B cell (primary cell): ENCODE data around the gene CPNE4. TPM values are rescaled to one million over a fixed set of nuclear protein-coding genes. Genes with fewer than 3 reads are reported as not detected.

ENCODE experiments used
- ATAC-seq: fragments of 200-7000 bp; cut with Tn5 transposase; one replicate; pipeline ENCODE4 v1.10.0; 2021; ENCODE audit warnings: low read depth, mild to moderate bottlenecking, moderate number of reproducible peaks, moderate library complexity
- CTCF ChIA-PET: fragments of 350-600 bp; sonication (Branson Sonifier 250); formaldehyde crosslinking; loops from one replicate; lab custom pipeline; 2021; ENCODE audit warnings: antibody characterized with exemption, inconsistent platforms; lab: Charles Lee
- POLR2A ChIA-PET: fragments of 350-600 bp; sonication (Branson Sonifier 250); formaldehyde crosslinking; loops from one replicate; lab custom pipeline; 2021; ENCODE audit warnings: antibody characterized with exemption; lab: Charles Lee
- DNase-seq: peaks from one replicate; pipeline ENCODE4 v3.0.0; 2013
- H2AFZ ChIP-seq: 2 replicates; pipeline ENCODE4 v1.6.1; 2012; ENCODE audit warnings: mild to moderate bottlenecking, low read depth, low read length; ENCODE audit not compliant: insufficient read depth, poor library complexity, severe bottlenecking
- H3K27ac ChIP-seq, 2 donors: 1 replicate in 1 of 2; 2 replicates in 1 of 2; pipeline ENCODE4 v1.5.1; 2012 to 2013; ENCODE audit warnings: low read length in 2 of 2, mild to moderate bottlenecking in 2 of 2, moderate library complexity in 1 of 2
- H3K27me3 ChIP-seq, 4 experiments: fragments of 200-600 bp in 1 of 4; sonication (generic) in 1 of 4; replicated peaks in 1 of 4; 1 replicate in 2 of 4; 2 replicates in 2 of 4; pipeline versions ENCODE4 v1.6.1 to v1.7.0; 2013 to 2016; ENCODE audit warnings: low read length in 3 of 4, mild to moderate bottlenecking in 2 of 4, mixed read lengths in 1 of 4, moderate library complexity in 1 of 4; ENCODE audit not compliant: insufficient read depth in 4 of 4, control insufficient read depth in 3 of 4; ENCODE audit errors: control extremely low read depth in 1 of 4
- H3K36me3 ChIP-seq, 2 experiments: replicated peaks in 1 of 2; 1 replicate in 1 of 2; 2 replicates in 1 of 2; pipeline versions ENCODE4 v1.6.1 to v1.7.1; 2013; ENCODE audit warnings: low read length in 1 of 2; ENCODE audit not compliant: insufficient read depth in 2 of 2, control insufficient read depth in 1 of 2; ENCODE audit errors: control extremely low read depth in 1 of 2, extremely low read depth in 1 of 2
- H3K4me1 ChIP-seq, 2 donors: fragments of 200-600 bp in 1 of 2; sonication (generic) in 1 of 2; 1 replicate in 1 of 2; 2 replicates in 1 of 2; pipeline versions ENCODE4 v1.5.1 to v1.6.1; 2013 to 2017; ENCODE audit warnings: low read length in 2 of 2; ENCODE audit not compliant: control insufficient read depth in 2 of 2, insufficient read depth in 2 of 2
- H3K4me2 ChIP-seq: replicated peaks from 2 replicates; pipeline ENCODE3; 2012; ENCODE audit warnings: mild to moderate bottlenecking, low read depth, low read length; ENCODE audit not compliant: poor library complexity, severe bottlenecking
- H3K4me3 ChIP-seq, 5 experiments: fragments of 200-600 bp in 1 of 5; sonication (generic) in 1 of 5; 1 replicate in 3 of 5; 2 replicates in 2 of 5; pipeline versions ENCODE4 v1.5.1 to v1.7.0; 2011 to 2016; ENCODE audit warnings: low read length in 4 of 5, mild to moderate bottlenecking in 4 of 5, low read depth in 2 of 5, control low read depth in 1 of 5, moderate library complexity in 1 of 5; ENCODE audit not compliant: insufficient read depth in 1 of 5; ENCODE audit errors: control extremely low read depth in 1 of 5, extremely low read depth in 1 of 5
- H3K79me2 ChIP-seq: fragments of 200-600 bp; sonication (generic); one replicate; pipeline ENCODE4 v1.6.0; 2016; ENCODE audit warnings: low read length; ENCODE audit not compliant: control insufficient read depth, insufficient read depth
- H3K9ac ChIP-seq: fragments of 200-600 bp; sonication (generic); 2 replicates; pipeline ENCODE4 v1.6.1; 2017; ENCODE audit warnings: mild to moderate bottlenecking, low read length, moderate library complexity
- H3K9me3 ChIP-seq, 3 donors: one replicate each; pipeline versions ENCODE4 v1.6.1 to v1.7.1; 2013; ENCODE audit warnings: low read length in 2 of 3; ENCODE audit not compliant: control insufficient read depth in 2 of 3, insufficient read depth in 1 of 3; ENCODE audit errors: control extremely low read depth in 1 of 3
- H4K20me1 ChIP-seq: 2 replicates; pipeline ENCODE4 v1.6.0; 2012; ENCODE audit warnings: mild to moderate bottlenecking, low read length; ENCODE audit not compliant: insufficient read depth, control insufficient read depth, poor library complexity, severe bottlenecking
- H3K27ac Mint-ChIP-seq: one replicate; pipeline ENCODE4 v1.8.0; 2021; ENCODE audit warnings: mixed read lengths
- H3K27me3 Mint-ChIP-seq: one replicate; pipeline ENCODE4 v1.8.0; 2021; ENCODE audit warnings: mixed read lengths
- H3K4me1 Mint-ChIP-seq: one replicate; pipeline ENCODE4 v1.8.0; 2021; ENCODE audit warnings: mixed read lengths
- H3K4me3 Mint-ChIP-seq: one replicate; pipeline ENCODE4 v1.8.0; 2021; ENCODE audit warnings: mixed read lengths
- H3K9me3 Mint-ChIP-seq: one replicate; pipeline ENCODE4 v1.8.0; 2022; ENCODE audit warnings: mixed read lengths; ENCODE audit not compliant: insufficient read depth
- EZH2 ChIP-seq: IDR thresholded peaks from 2 replicates; pipeline ENCODE4 v1.6.1; 2012; ENCODE audit warnings: borderline replicate concordance, low read depth, mild to moderate bottlenecking, moderate library complexity, low read length; ENCODE audit not compliant: insufficient read depth, poor library complexity, severe bottlenecking
- WGBS: methylation state at CpG from one replicate; pipeline ENCODE4 v1.1.5; 2013; ENCODE audit warnings: missing lambda C conversion rate; ENCODE audit not compliant: insufficient coverage; 5-methylcytosine and 5-hydroxymethylcytosine counted together
- intact Hi-C: fragments of 100-400 bp; cut with micrococcal nuclease; formaldehyde crosslinking; loops from one replicate; pipeline ENCODE4 v1.10.0; 2022
- polyA plus RNA-seq: library from polyadenylated mRNA; depleted of rRNA; stranded (reverse); fragments of >200 nt; gene quantifications from 2 replicates; pipeline ENCODE4 v1.2.3, GENCODE V29; 2012
- total RNA-seq, 2 donors: library from RNA; stranded (reverse); fragments of 120-200 nt in 1 of 2; gene quantifications; 1 replicate in 1 of 2; 2 replicates in 1 of 2; pipeline versions ENCODE4 v1.2.3 to v1.2.4, GENCODE V29; 2013 to 2022
- TF ChIP-seq, protein P1 (sequence below): fragments of 200-600 bp; IDR thresholded peaks from one replicate; pipeline ENCODE4 v1.8.0; 2022; ENCODE audit warnings: antibody characterized with exemption, mild to moderate bottlenecking

CPNE4 gene
- total and polyA plus RNA-seq, 2 donors (not counting 1 experiment from before 2014, with no cell fraction given) = not detected

DNA sequence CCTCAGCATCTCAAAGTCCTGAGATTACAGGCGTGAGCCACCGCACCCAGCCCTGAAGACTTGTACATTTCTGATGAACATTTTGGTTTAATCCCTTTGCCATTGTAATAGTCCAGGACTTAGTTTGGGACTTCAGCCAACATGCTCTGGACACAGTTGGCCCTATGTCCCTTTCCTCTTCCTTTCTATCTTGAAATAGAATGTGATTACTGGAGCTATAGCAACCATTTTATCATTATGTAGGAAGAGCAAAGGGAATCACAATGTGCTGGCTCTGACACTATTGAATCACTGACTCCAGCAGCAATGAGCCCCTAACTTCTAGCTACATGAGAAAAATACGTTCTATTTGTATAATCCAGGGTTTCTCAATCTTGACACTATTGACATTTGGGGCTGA, 497.3 kb downstream of the CPNE4 start:
- H3K36me3 ChIP-seq = no peaks in the 10 kb centered on the region

DNA sequence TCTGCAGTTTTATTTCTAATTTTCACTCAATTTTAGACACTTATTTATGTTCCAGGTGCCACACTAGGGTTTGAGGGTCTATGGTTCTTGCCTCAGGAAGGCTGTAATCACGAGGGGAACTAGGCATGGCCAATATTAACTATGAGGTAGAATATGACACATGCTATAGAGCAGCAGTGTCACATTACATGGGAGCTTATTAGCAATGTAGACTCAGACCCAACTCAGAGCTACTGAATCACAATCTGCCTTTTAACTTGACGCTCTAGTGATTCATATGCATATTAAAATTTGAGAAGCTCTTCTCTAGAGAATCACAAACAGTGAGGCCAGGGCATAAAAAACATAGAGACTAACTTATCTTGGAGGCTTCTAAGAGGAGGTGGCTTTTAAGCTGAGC, 499.2 kb downstream of the CPNE4 start:
- no peak overlapping the region for H2AFZ ChIP-seq
- Mint-ChIP-seq H3K27ac (no peak overlapping the region), H3K9me3 (peaks cover 7% of the 10 kb centered on the region), H3K4me3 (no peak overlapping the region), H3K27me3 (peaks cover 49% of the 10 kb centered on the region), H3K4me1 (no peaks in the 10 kb centered on the region)
- no peak overlapping the region for H3K9ac ChIP-seq
- H3K4me2 ChIP-seq = no peak overlapping the region
- H4K20me1 ChIP-seq = no peaks in the 10 kb centered on the region
- H3K4me1 ChIP-seq = no peaks in the 10 kb centered on the region
- ChIA-PET CTCF (no interaction called here), POLR2A (no interaction called here)
- TF ChIP-seq, protein P1, sequence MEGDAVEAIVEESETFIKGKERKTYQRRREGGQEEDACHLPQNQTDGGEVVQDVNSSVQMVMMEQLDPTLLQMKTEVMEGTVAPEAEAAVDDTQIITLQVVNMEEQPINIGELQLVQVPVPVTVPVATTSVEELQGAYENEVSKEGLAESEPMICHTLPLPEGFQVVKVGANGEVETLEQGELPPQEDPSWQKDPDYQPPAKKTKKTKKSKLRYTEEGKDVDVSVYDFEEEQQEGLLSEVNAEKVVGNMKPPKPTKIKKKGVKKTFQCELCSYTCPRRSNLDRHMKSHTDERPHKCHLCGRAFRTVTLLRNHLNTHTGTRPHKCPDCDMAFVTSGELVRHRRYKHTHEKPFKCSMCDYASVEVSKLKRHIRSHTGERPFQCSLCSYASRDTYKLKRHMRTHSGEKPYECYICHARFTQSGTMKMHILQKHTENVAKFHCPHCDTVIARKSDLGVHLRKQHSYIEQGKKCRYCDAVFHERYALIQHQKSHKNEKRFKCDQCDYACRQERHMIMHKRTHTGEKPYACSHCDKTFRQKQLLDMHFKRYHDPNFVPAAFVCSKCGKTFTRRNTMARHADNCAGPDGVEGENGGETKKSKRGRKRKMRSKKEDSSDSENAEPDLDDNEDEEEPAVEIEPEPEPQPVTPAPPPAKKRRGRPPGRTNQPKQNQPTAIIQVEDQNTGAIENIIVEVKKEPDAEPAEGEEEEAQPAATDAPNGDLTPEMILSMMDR = no peak
- TF ChIP-seq EZH2 = no peak
- H3K27ac ChIP-seq = no peak overlapping the region
- intact Hi-C loops = no loop called here
- no peaks in the 10 kb centered on the region for H3K36me3 ChIP-seq
- WGBS = 80% methylated on average over 1 of the region's 2 CpGs
- no peaks in the 10 kb centered on the region for H3K79me2 ChIP-seq
- H3K27me3 ChIP-seq = no peaks in the 10 kb centered on the region
- H3K9me3 ChIP-seq = no peaks in the 10 kb centered on the region
- DNase-seq = no peak
- no peak overlapping the region for H3K4me3 ChIP-seq
- no peak for ATAC-seq

More for the DNA sequence above, 497.3 kb downstream of the CPNE4 start:
- Histone ChIP-seq H3K9ac (no peak overlapping the region), H3K27me3 (peaks cover 0 to 2% (median 0%) of the 10 kb centered on the region in 4 experiments), H3K9me3 (no peaks in the 10 kb centered on the region), H3K4me2 (no peak overlapping the region), H3K27ac (no peak overlapping the region), H3K4me3 (no peak overlapping the region), H2AFZ (no peak overlapping the region), H3K4me1 (no peaks in the 10 kb centered on the region), H3K79me2 (no peaks in the 10 kb centered on the region), H4K20me1 (no peaks in the 10 kb centered on the region)
- H3K27me3 Mint-ChIP-seq = peaks cover 38% of the 10 kb centered on the region
- POLR2A ChIA-PET = no interaction called here
- no peak for TF ChIP-seq EZH2
- TF ChIP-seq, protein P1 = no peak
- intact Hi-C loops = no loop called here
- no peaks in the 10 kb centered on the region for H3K4me1 Mint-ChIP-seq
- no peak for ATAC-seq
- peaks cover 5% of the 10 kb centered on the region for H3K9me3 Mint-ChIP-seq
- no peak for DNase-seq
- no peak overlapping the region for H3K27ac Mint-ChIP-seq
- CTCF ChIA-PET = no interaction called here
- 100% methylated on average over 2 of the region's 3 CpGs for WGBS
- no peak overlapping the region for H3K4me3 Mint-ChIP-seq
